Colonic mucosa (tissue), 4 donors: Measurements from ENCODE around the gene CHGA. TPM values are rescaled to one million over a fixed set of nuclear protein-coding genes. Genes with fewer than 3 reads are reported as not detected.

ENCODE experiments used
- DNase-seq: peaks from one replicate; pipeline ENCODE4 v3.0.0-alpha.2; 2020
- H3K27ac ChIP-seq: fragments of 200-600 bp; one replicate; pipeline ENCODE4 v1.8.0; 2021
- H3K27me3 ChIP-seq: fragments of 200-600 bp; one replicate; pipeline ENCODE4 v1.8.0; 2021
- H3K36me3 ChIP-seq: fragments of 200-600 bp; one replicate; pipeline ENCODE4 v1.8.0; 2021
- H3K4me1 ChIP-seq: fragments of 200-600 bp; one replicate; pipeline ENCODE4 v1.8.0; 2021; ENCODE audit warnings: mild to moderate bottlenecking
- H3K4me3 ChIP-seq: fragments of 200-600 bp; one replicate; pipeline ENCODE4 v1.8.0; 2021
- H3K9ac ChIP-seq, 2 donors: one replicate each; pipeline ENCODE4 v1.7.0; 2013; ENCODE audit warnings: control low read depth in 2 of 2, low read depth in 2 of 2, low read length in 2 of 2
- H3K9me3 ChIP-seq: fragments of 200-600 bp; one replicate; pipeline ENCODE4 v1.8.0; 2021
- CTCF ChIP-seq: fragments of 200-600 bp; IDR thresholded peaks from one replicate; pipeline ENCODE4 v1.8.0; 2022; ENCODE audit warnings: antibody characterized with exemption, mild to moderate bottlenecking
- intact Hi-C: fragments of 100-400 bp; cut with DNase I; formaldehyde crosslinking; loops from one replicate; pipeline ENCODE4 v1.14.1; 2022
- total RNA-seq, 2 donors: library from RNA; stranded (reverse); fragmentation: NEBNext Ultra II Directional in 1 of 2; extraction: Animal tissue kit (Norgen Biotek cat#: 25700) in 1 of 2; gene quantifications; one replicate each; pipeline ENCODE4 v1.2.1, GENCODE V29; 2021
- donor health status: healthy.
- donor health status: DM: no; HTN: no; CAD: no.
- donor health status: DM: no; HTN: no; CAD: no.

Gene CHGA
- total RNA-seq, 2 donors from 2014 or later: 137 to 326 TPM

DNA sequence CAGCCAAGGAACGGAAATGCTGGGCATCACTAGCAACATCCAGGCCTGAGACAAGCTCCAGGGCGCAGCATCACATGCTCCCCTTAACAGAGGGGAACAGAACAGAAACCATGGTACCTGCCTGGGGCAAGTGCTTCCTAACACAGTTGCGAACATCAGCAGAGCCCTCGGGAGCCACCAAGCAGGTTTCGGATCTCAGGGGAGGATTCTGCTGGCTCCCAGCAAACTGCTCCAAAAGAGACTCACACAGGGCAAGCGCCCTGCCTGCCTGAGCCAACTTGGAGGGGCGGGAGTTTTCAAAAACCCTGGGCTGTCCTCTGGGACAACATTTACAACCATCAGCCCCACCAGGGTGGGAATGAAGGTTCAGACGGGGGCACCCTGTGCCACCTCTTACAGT lies 19.6 kb downstream of the CHGA start:
- no peak overlapping the region for H3K4me3 ChIP-seq
- H3K27ac ChIP-seq: no peak overlapping the region
- intact Hi-C loops: no loop called here
- H3K36me3 ChIP-seq: no peaks in the 10 kb centered on the region
- DNase-seq: no peak
- no peaks in the 10 kb centered on the region for H3K9me3 ChIP-seq
- TF ChIP-seq CTCF: no peak
- no peaks in the 10 kb centered on the region for H3K27me3 ChIP-seq
- peaks cover 6% of the 10 kb centered on the region for H3K4me1 ChIP-seq
- H3K9ac ChIP-seq: no peak overlapping the region

GRCh38 chr14:92942976-92943710 lies 20.2 kb downstream of the CHGA start:
- H3K27me3 ChIP-seq: no peaks in the 10 kb centered on the region
- TF ChIP-seq CTCF: no peak
- H3K4me3 ChIP-seq: no peak overlapping the region
- no peak overlapping the region for H3K27ac ChIP-seq
- H3K36me3 ChIP-seq: no peaks in the 10 kb centered on the region
- no peak overlapping the region for H3K9ac ChIP-seq
- DNase-seq: no peak
- intact Hi-C loops: no loop called here
- no peaks in the 10 kb centered on the region for H3K9me3 ChIP-seq
- peaks cover 6% of the 10 kb centered on the region for H3K4me1 ChIP-seq

DNA sequence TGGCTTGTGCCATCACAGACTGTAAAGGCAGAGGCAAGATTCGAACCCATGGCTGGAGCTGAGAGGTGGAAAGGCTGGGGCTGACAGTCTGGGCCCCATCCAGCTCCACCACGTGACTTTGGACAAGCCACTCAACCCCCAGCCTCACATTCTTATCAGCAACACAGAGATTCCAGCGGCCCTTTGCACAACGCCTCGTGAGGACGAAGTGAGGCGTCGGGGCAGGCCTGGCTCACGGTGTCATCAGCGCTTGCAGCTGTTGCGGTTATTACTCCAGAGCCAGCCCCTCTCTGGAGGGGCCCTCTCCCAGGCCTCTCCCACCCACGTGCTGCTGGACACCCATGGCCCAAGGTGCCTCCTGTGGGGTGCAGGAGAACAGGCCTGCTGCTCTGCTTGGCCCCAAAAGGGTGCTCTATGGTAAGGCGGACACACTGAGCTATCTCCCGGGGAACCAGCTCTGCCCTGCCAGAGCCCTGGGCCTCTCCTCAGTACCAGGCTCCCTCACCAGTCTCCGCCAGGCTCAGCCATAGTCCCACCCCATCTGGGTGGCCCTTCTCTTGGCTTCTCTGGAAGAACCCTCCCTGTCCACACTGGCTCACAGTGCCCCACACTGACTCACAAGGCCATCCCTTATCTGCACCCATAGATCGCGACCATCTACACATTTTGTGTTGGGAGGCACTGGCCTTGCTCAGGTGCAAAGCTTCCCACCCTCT lies 21.1 kb downstream of the CHGA start:
- no peaks in the 10 kb centered on the region for H3K27me3 ChIP-seq
- no peaks in the 10 kb centered on the region for H3K9me3 ChIP-seq
- peaks cover 6% of the 10 kb centered on the region for H3K4me1 ChIP-seq
- H3K27ac ChIP-seq: no peak overlapping the region
- no peak overlapping the region for H3K4me3 ChIP-seq
- no peaks in the 10 kb centered on the region for H3K36me3 ChIP-seq
- no peak overlapping the region for H3K9ac ChIP-seq
- TF ChIP-seq CTCF: no peak
- DNase-seq: no peak
- intact Hi-C loops: no loop called here

DNA sequence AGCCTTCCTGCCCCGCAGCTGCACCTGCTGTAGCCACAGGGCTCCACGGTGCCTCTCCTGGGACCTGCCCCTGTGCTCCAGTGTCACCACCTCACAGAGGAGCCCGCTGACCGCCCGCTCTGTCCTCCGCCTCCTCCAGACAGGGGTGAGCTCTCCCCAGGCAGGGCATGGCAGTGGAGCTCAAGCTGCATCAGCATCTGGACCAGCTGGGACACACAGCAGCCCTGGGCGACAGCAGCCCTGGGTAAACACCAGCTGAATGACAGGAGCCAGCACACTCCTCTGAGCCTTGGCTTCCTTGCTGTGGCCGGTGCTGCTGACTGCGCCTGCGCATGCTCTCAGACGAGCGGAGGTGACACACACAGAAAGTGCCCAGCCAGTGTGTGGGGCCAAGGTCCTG lies 22.0 kb downstream of the CHGA start:
- H3K27ac ChIP-seq: no peak overlapping the region
- no peak for TF ChIP-seq CTCF
- peaks cover 6% of the 10 kb centered on the region for H3K4me1 ChIP-seq
- H3K36me3 ChIP-seq: no peaks in the 10 kb centered on the region
- no peaks in the 10 kb centered on the region for H3K27me3 ChIP-seq
- no peak overlapping the region for H3K4me3 ChIP-seq
- intact Hi-C loops: no loop called here
- H3K9ac ChIP-seq: no peak overlapping the region
- DNase-seq: no peak
- no peaks in the 10 kb centered on the region for H3K9me3 ChIP-seq

- DNase-seq: no peak
Measured at GRCh38 chr14:92945544-92945943, 22.6 kb downstream of the CHGA start.

More at GRCh38 chr14:92945544-92945943, 22.6 kb downstream of the CHGA start:
- H3K27me3 ChIP-seq: no peaks in the 10 kb centered on the region
- no peak for TF ChIP-seq CTCF
- no peak overlapping the region for H3K27ac ChIP-seq
- H3K4me1 ChIP-seq: peaks cover 6% of the 10 kb centered on the region
- intact Hi-C loops: no loop called here
- no peak overlapping the region for H3K4me3 ChIP-seq
- H3K36me3 ChIP-seq: no peaks in the 10 kb centered on the region
- H3K9me3 ChIP-seq: no peaks in the 10 kb centered on the region
- H3K9ac ChIP-seq: no peak overlapping the region
